WI38 (cell line): ENCODE results near the gene ANO6.

ENCODE experiments used
- H3K4me3 ChIP-seq: 2 replicates; pipeline ENCODE4 v1.5.1; 2011; ENCODE audit warnings: low read depth, mild to moderate bottlenecking, control low read depth, low read length
- CTCF ChIP-seq: IDR thresholded peaks from 2 replicates; pipeline ENCODE4 v1.5.1; 2012; ENCODE audit warnings: low read depth, mild to moderate bottlenecking, control low read depth, low read length

Gene ANO6

GRCh38 chr12:45331552-45331951 lies 115.7 kb downstream of the ANO6 start:
- H3K4me3 ChIP-seq: no peak overlapping the region
- no peak for TF ChIP-seq CTCF

GRCh38 chr12:45334396-45334795 lies 118.5 kb downstream of the ANO6 start:
- H3K4me3 ChIP-seq: no peak overlapping the region
- TF ChIP-seq CTCF: no peak

- H3K4me3 ChIP-seq: no peak overlapping the region
- no peak for TF ChIP-seq CTCF
Measured at GRCh38 chr12:45336331-45336730, 120.4 kb downstream of the ANO6 start.

GRCh38 chr12:45336762-45337596 lies 121.1 kb downstream of the ANO6 start:
- H3K4me3 ChIP-seq: no peak overlapping the region
- no peak for TF ChIP-seq CTCF

GRCh38 chr12:45337835-45338234 lies 121.9 kb downstream of the ANO6 start:
- TF ChIP-seq CTCF: no peak
- no peak overlapping the region for H3K4me3 ChIP-seq

GRCh38 chr12:45338272-45338671 lies 122.4 kb downstream of the ANO6 start:
- H3K4me3 ChIP-seq: no peak overlapping the region
- TF ChIP-seq CTCF: no peak

GRCh38 chr12:45339035-45339434 lies 123.1 kb downstream of the ANO6 start:
- TF ChIP-seq CTCF: no peak
- H3K4me3 ChIP-seq: no peak overlapping the region
